Mesenchymal stem cell (in vitro differentiated cells and primary cell): ENCODE data around the gene ZFP2.

ENCODE experiments used
- DNase-seq: peaks from one replicate; pipeline ENCODE4 v3.0.0-alpha.2; 2013
- H2AFZ ChIP-seq: one replicate; pipeline ENCODE4 v1.6.1; 2013; ENCODE audit warnings: low read depth, mild to moderate bottlenecking, control low read depth, inconsistent platforms, low read length, moderate library complexity
- H2AK5ac ChIP-seq: 2 replicates; pipeline ENCODE4 v1.6.1; 2013; ENCODE audit warnings: low read length, moderate library complexity, mild to moderate bottlenecking, inconsistent platforms; ENCODE audit not compliant: severe bottlenecking
- H2BK120ac ChIP-seq: one replicate; pipeline ENCODE4 v1.6.1; 2013; ENCODE audit warnings: low read depth, mild to moderate bottlenecking, inconsistent platforms, low read length, moderate library complexity
- H2BK12ac ChIP-seq, 2 experiments: one replicate each; pipeline ENCODE4 v1.6.1; 2013; ENCODE audit warnings: inconsistent platforms in 2 of 2, low read length in 2 of 2, mild to moderate bottlenecking in 2 of 2, moderate library complexity in 2 of 2, control low read depth in 1 of 2
- H2BK15ac ChIP-seq: one replicate; pipeline ENCODE4 v1.6.1; 2013; ENCODE audit warnings: mild to moderate bottlenecking, low read depth, inconsistent platforms; ENCODE audit not compliant: poor library complexity, severe bottlenecking
- H2BK5ac ChIP-seq: 2 replicates; pipeline ENCODE4 v1.6.1; 2013; ENCODE audit warnings: low read depth, mild to moderate bottlenecking, low read length, control low read depth, inconsistent platforms; ENCODE audit not compliant: poor library complexity, severe bottlenecking
- H3K14ac ChIP-seq, 2 experiments: one replicate each; pipeline ENCODE4 v1.6.1; 2013; ENCODE audit warnings: inconsistent platforms in 2 of 2, low read length in 2 of 2, control low read depth in 1 of 2, mild to moderate bottlenecking in 1 of 2, moderate library complexity in 1 of 2
- H3K18ac ChIP-seq, 2 experiments: one replicate each; pipeline ENCODE4 v1.6.1; 2013; ENCODE audit warnings: inconsistent platforms in 2 of 2, low read length in 2 of 2, control low read depth in 1 of 2, low read depth in 1 of 2, mild to moderate bottlenecking in 1 of 2
- H3K23ac ChIP-seq, 2 experiments: one replicate each; pipeline ENCODE4 v1.6.1; 2013; ENCODE audit warnings: inconsistent platforms in 2 of 2, low read length in 2 of 2, mild to moderate bottlenecking in 2 of 2, moderate library complexity in 2 of 2, control low read depth in 1 of 2
- H3K27ac ChIP-seq: 2 replicates; pipeline ENCODE4 v1.5.1; 2013; ENCODE audit warnings: mild to moderate bottlenecking, moderate library complexity, low read length, control low read depth, inconsistent platforms; ENCODE audit not compliant: poor library complexity, severe bottlenecking
- H3K27me3 ChIP-seq, 2 experiments: 2 replicates each; pipeline versions ENCODE4 v1.6.1 to v1.7.0; 2013; ENCODE audit warnings: low read length in 2 of 2, mild to moderate bottlenecking in 2 of 2, moderate library complexity in 2 of 2, control low read depth in 1 of 2, inconsistent platforms in 1 of 2; ENCODE audit not compliant: control insufficient read depth in 1 of 2, insufficient read depth in 1 of 2
- H3K36me3 ChIP-seq, 2 experiments: 2 replicates each; pipeline versions ENCODE4 v1.6.1 to v1.7.0; 2013; ENCODE audit warnings: low read length in 2 of 2, control low read depth in 1 of 2, inconsistent platforms in 1 of 2, low read depth in 1 of 2, mild to moderate bottlenecking in 1 of 2; ENCODE audit not compliant: insufficient read depth in 2 of 2, control insufficient read depth in 1 of 2
- H3K4ac ChIP-seq, 2 experiments: one replicate each; pipeline ENCODE4 v1.6.1; 2013; ENCODE audit warnings: inconsistent platforms in 2 of 2, low read length in 2 of 2, mild to moderate bottlenecking in 2 of 2, moderate library complexity in 2 of 2, control low read depth in 1 of 2, low read depth in 1 of 2
- H3K4me1 ChIP-seq: 2 replicates; pipeline ENCODE4 v1.6.1; 2013; ENCODE audit warnings: low read depth, low read length, control low read depth; ENCODE audit not compliant: control insufficient read depth, insufficient read depth
- H3K4me2 ChIP-seq: 2 replicates; pipeline ENCODE4 v1.6.1; 2013; ENCODE audit warnings: low read length, mild to moderate bottlenecking, inconsistent platforms; ENCODE audit not compliant: poor library complexity, severe bottlenecking
- H3K4me3 ChIP-seq, 2 experiments: 2 replicates each; pipeline versions ENCODE4 v1.5.1 to v1.7.0; 2013; ENCODE audit warnings: low read length in 2 of 2, mild to moderate bottlenecking in 2 of 2, control low read depth in 1 of 2, low read depth in 1 of 2; ENCODE audit not compliant: insufficient read depth in 1 of 2
- H3K79me1 ChIP-seq: replicated peaks from 2 replicates; pipeline ENCODE4 v1.6.1; 2013; ENCODE audit warnings: mild to moderate bottlenecking, control low read depth, low read length, inconsistent platforms; ENCODE audit not compliant: poor library complexity, severe bottlenecking
- H3K9ac ChIP-seq: 2 replicates; pipeline ENCODE4 v1.7.0; 2013; ENCODE audit warnings: mild to moderate bottlenecking, low read length, moderate library complexity
- H3K9me3 ChIP-seq: 2 replicates; pipeline ENCODE4 v1.7.0; 2013; ENCODE audit warnings: mild to moderate bottlenecking, low read length; ENCODE audit not compliant: control insufficient read depth
- H4K8ac ChIP-seq: one replicate; pipeline ENCODE4 v1.6.1; 2013; ENCODE audit warnings: inconsistent platforms, mild to moderate bottlenecking, low read length, moderate library complexity
- H4K91ac ChIP-seq: one replicate; pipeline ENCODE4 v1.6.1; 2013; ENCODE audit warnings: mild to moderate bottlenecking, low read length, inconsistent platforms
- WGBS: methylation state at CpG from one replicate; pipeline ENCODE4 v1.1.7; 2013; ENCODE audit warnings: mixed read lengths; 5-methylcytosine and 5-hydroxymethylcytosine counted together

ZFP2 gene

GRCh38 chr5:178883815-178884430, 11.8 kb upstream of the ZFP2 start:
- Histone ChIP-seq H3K9me3 (peaks cover 98% of the 10 kb centered on the region), H3K4me3 (peak overlapping the region in 1 of 2 experiments; percentile 65), H2BK5ac (no peak overlapping the region), H3K27me3 (no peaks in the 10 kb centered on the region), H3K36me3 (peaks cover 29 to 89% of the 10 kb centered on the region in 2 experiments), H2BK120ac (no peak overlapping the region), H4K91ac (no peak overlapping the region), H2BK12ac (no peak overlapping the region), H3K4me2 (no peak overlapping the region), H2AK5ac (no peak overlapping the region), H3K23ac (no peak overlapping the region), H3K14ac (no peak overlapping the region), H2BK15ac (no peak overlapping the region), H3K4me1 (no peaks in the 10 kb centered on the region), H3K9ac (no peak overlapping the region), H3K79me1 (peaks cover 4% of the 10 kb centered on the region), H3K18ac (no peak overlapping the region), H3K27ac (no peak overlapping the region), H3K4ac (no peak overlapping the region), H2AFZ (no peak overlapping the region), H4K8ac (no peak overlapping the region)
- WGBS: 100% methylated on average over 3 of the region's 6 CpGs
- no peak for DNase-seq

- Histone ChIP-seq H3K9ac (no peak overlapping the region), H3K18ac (no peak overlapping the region), H2AFZ (no peak overlapping the region), H3K79me1 (peaks cover 3% of the 10 kb centered on the region), H4K91ac (no peak overlapping the region), H2BK12ac (no peak overlapping the region), H3K27me3 (no peaks in the 10 kb centered on the region), H3K4me3 (no peak overlapping the region), H3K36me3 (no peaks in the 10 kb centered on the region), H2AK5ac (no peak overlapping the region), H3K23ac (no peak overlapping the region), H3K14ac (no peak overlapping the region), H2BK15ac (no peak overlapping the region), H3K4ac (no peak overlapping the region), H3K4me2 (no peak overlapping the region), H3K27ac (no peak overlapping the region), H4K8ac (no peak overlapping the region), H3K9me3 (peaks cover 36% of the 10 kb centered on the region), H3K4me1 (peaks cover 2% of the 10 kb centered on the region), H2BK120ac (no peak overlapping the region), H2BK5ac (no peak overlapping the region)
- whole genome bisulfite sequencing: 82% methylated on average over 4 of the region's 5 CpGs
- no peak for DNase-seq
Observed at GRCh38 chr5:178899289-178899688, 3.6 kb downstream of the ZFP2 start.

- H4K91ac ChIP-seq: no peak overlapping the region
- H3K4me1 ChIP-seq: no peaks in the 10 kb centered on the region
- no peak overlapping the region for H4K8ac ChIP-seq
- H3K9ac ChIP-seq: no peak overlapping the region
- no peak overlapping the region for H2BK5ac ChIP-seq
- no peak overlapping the region for H2BK15ac ChIP-seq
- 91% methylated on average over 1 of the region's 3 CpGs for WGBS
- no peak overlapping the region for H3K14ac ChIP-seq
- H3K9me3 ChIP-seq: peaks cover 59% of the 10 kb centered on the region
- H3K79me1 ChIP-seq: peaks cover 1% of the 10 kb centered on the region
- H3K4ac ChIP-seq: no peak overlapping the region
- no peak overlapping the region for H3K27ac ChIP-seq
- H2AK5ac ChIP-seq: no peak overlapping the region
- no peak overlapping the region for H2AFZ ChIP-seq
- H2BK120ac ChIP-seq: no peak overlapping the region
- no peak overlapping the region for H3K23ac ChIP-seq
- H3K27me3 ChIP-seq: no peaks in the 10 kb centered on the region
- H2BK12ac ChIP-seq: no peak overlapping the region
- H3K36me3 ChIP-seq: peaks cover 4% of the 10 kb centered on the region in 2 experiments
- no peak overlapping the region for H3K18ac ChIP-seq
- no peak for DNase-seq
- H3K4me2 ChIP-seq: no peak overlapping the region
- no peak overlapping the region for H3K4me3 ChIP-seq
Observed at GRCh38 chr5:178902849-178903248, 7.1 kb downstream of the ZFP2 start.

GRCh38 chr5:178931846-178932760, 36.4 kb downstream of the ZFP2 start:
- no peaks in the 10 kb centered on the region for H3K36me3 ChIP-seq
- no peak overlapping the region for H4K91ac ChIP-seq
- H2AFZ ChIP-seq: no peak overlapping the region
- H3K4ac ChIP-seq: no peak overlapping the region
- 83% methylated on average over 5 of the region's 11 CpGs for WGBS
- peak overlapping the region in 1 of 2 experiments; percentile 52 for H3K4me3 ChIP-seq
- no peak overlapping the region for H2BK15ac ChIP-seq
- no peak overlapping the region for H2BK5ac ChIP-seq
- no peak overlapping the region for H3K18ac ChIP-seq
- no peaks in the 10 kb centered on the region for H3K79me1 ChIP-seq
- no peak overlapping the region for H3K27ac ChIP-seq
- no peaks in the 10 kb centered on the region for H3K4me1 ChIP-seq
- no peak overlapping the region for H2BK120ac ChIP-seq
- H2BK12ac ChIP-seq: no peak overlapping the region
- no peak overlapping the region for H4K8ac ChIP-seq
- no peak overlapping the region for H2AK5ac ChIP-seq
- no peaks in the 10 kb centered on the region for H3K27me3 ChIP-seq
- no peak overlapping the region for H3K9ac ChIP-seq
- no peak for DNase-seq
- peaks cover 95% of the 10 kb centered on the region for H3K9me3 ChIP-seq
- H3K14ac ChIP-seq: no peak overlapping the region
- H3K4me2 ChIP-seq: no peak overlapping the region
- no peak overlapping the region for H3K23ac ChIP-seq
